GM12891 (cell line): ENCODE data around the gene PSTK.

Source experiments
- PAX5 ChIP-seq: IDR thresholded peaks from 2 replicates; pipeline ENCODE4 v1.6.1; 2011; ENCODE audit warnings: low read length, moderate library complexity, mild to moderate bottlenecking; ENCODE audit not compliant: insufficient read depth, severe bottlenecking
- POLR2A ChIP-seq: IDR thresholded peaks from 2 replicates; pipeline ENCODE4 v1.6.1; 2011; ENCODE audit warnings: low read depth, low read length, control low read depth
- SPI1 ChIP-seq: IDR thresholded peaks from 2 replicates; pipeline ENCODE4 v1.6.1; 2011; ENCODE audit warnings: low read depth, low read length, control low read depth

DNA sequence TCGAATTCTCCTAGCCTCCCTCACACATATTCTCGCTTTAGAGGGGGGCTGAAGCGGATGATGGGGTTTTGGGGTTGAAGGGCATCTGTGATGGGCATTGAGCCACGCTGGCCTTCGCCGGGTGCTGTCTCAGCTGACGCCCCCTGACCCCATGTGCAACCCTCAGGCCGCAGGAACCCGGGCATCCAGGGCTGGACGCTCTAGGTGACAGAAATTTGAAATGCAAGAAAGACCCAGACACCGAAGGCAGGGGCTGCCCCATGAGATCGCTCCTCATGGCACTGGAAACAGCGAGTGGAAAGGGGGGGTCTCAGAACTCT, 25.5 kb upstream of the PSTK start:
- TF ChIP-seq SPI1, result no peak
- TF ChIP-seq POLR2A, result no peak
- no peak for TF ChIP-seq PAX5
